Ascending aorta (tissue), 2 donors: ENCODE results near the gene MON2. TPM values are rescaled to one million over a fixed set of nuclear protein-coding genes. Genes with fewer than 3 reads are reported as not detected.

ENCODE experiments used
- DNase-seq, 2 donors: peaks; one replicate each; pipeline ENCODE4 v3.0.0-alpha.2; 2019; ENCODE audit warnings: low spot score in 2 of 2
- H3K27ac ChIP-seq, 2 donors: fragments of 200-600 bp; sonication (generic); one replicate each; pipeline ENCODE4 v1.5.1; 2016 to 2017; ENCODE audit warnings: mild to moderate bottlenecking in 1 of 2
- H3K27me3 ChIP-seq: fragments of 200-600 bp; sonication (generic); one replicate; pipeline ENCODE4 v1.5.1; 2017
- H3K36me3 ChIP-seq, 2 donors: fragments of 200-600 bp; sonication (generic); one replicate each; pipeline ENCODE4 v1.5.1; 2016
- H3K4me1 ChIP-seq, 2 donors: fragments of 200-600 bp; sonication (generic); one replicate each; pipeline ENCODE4 v1.5.1; 2016 to 2017; ENCODE audit warnings: mild to moderate bottlenecking in 1 of 2
- H3K4me3 ChIP-seq, 2 donors: fragments of 200-600 bp; sonication (generic); one replicate each; pipeline ENCODE4 v1.5.1; 2016 to 2017; ENCODE audit warnings: mild to moderate bottlenecking in 1 of 2
- H3K9me3 ChIP-seq, 2 donors: fragments of 200-600 bp; sonication (generic); one replicate each; pipeline ENCODE4 v1.5.1; 2016
- CTCF ChIP-seq, 3 experiments: fragments of 200-600 bp in 2 of 3; fragments of 450-650 bp in 1 of 3; sonication (generic) in 2 of 3; IDR thresholded peaks; one replicate each; pipeline ENCODE4 v1.5.1; 2016 to 2019; ENCODE audit warnings: antibody characterized with exemption in 3 of 3, mild to moderate bottlenecking in 1 of 3, moderate library complexity in 1 of 3
- intact Hi-C: fragments of 100-400 bp; cut with DNase I; formaldehyde crosslinking; loops from one replicate; pipeline ENCODE4 v1.15.1; 2023
- total RNA-seq: library from RNA; depleted of rRNA; stranded (reverse); fragments of >200 nt; gene quantifications from one replicate; pipeline ENCODE4 v1.1.0, GENCODE V29; 2016

The MON2 gene
- total RNA-seq, 1 donor from 2014 or later, result 14.4 TPM

GRCh38 chr12:62629971-62630739, 163.5 kb downstream of the MON2 start:
- intact Hi-C loops, result loop anchor here (5.0 kb wide), 1 partner anchor 62 kb away; no protein-coding TSS in a partner anchor
- no peaks in the 10 kb centered on the region for H3K36me3 ChIP-seq
- TF ChIP-seq CTCF (IDR thresholded peaks at IDR 0.05), result no peak
- no peak for DNase-seq
- no peaks in the 10 kb centered on the region for H3K9me3 ChIP-seq
- H3K27me3 ChIP-seq, result no peaks in the 10 kb centered on the region
- no peak overlapping the region for H3K4me3 ChIP-seq
- H3K27ac ChIP-seq, result no peak overlapping the region
- peaks cover 0 to 4% of the 10 kb centered on the region in 2 donors for H3K4me1 ChIP-seq

GRCh38 chr12:62631471-62632410, 165.1 kb downstream of the MON2 start:
- TF ChIP-seq CTCF (IDR thresholded peaks at IDR 0.05), result peak in 2 of 3 experiments; percentile 33 to 66

GRCh38 chr12:62632411-62632918, 165.8 kb downstream of the MON2 start:
- H3K27ac ChIP-seq, result peak overlapping the region; percentile 69 to 81
- peak overlapping the region; percentile 59 to 74 for H3K4me3 ChIP-seq
- peaks cover 0 to 4% of the 10 kb centered on the region in 2 donors for H3K4me1 ChIP-seq
- intact Hi-C loops, result loop anchor here (5.0 kb wide), 1 partner anchor 60 kb away; no protein-coding TSS in a partner anchor
- H3K9me3 ChIP-seq, result no peaks in the 10 kb centered on the region
- H3K36me3 ChIP-seq, result no peaks in the 10 kb centered on the region
- DNase-seq, result peak in 1 of 2 donors; percentile 69
- TF ChIP-seq CTCF (IDR thresholded peaks at IDR 0.05), result no peak
- no peaks in the 10 kb centered on the region for H3K27me3 ChIP-seq

More at GRCh38 chr12:62631471-62632410, 165.1 kb downstream of the MON2 start:
- no peaks in the 10 kb centered on the region for H3K9me3 ChIP-seq
- peak in 1 of 2 donors; percentile 84 for DNase-seq
- intact Hi-C loops, result loop anchor here (1.0 to 5.0 kb wide), 2 partner anchors 27 to 61 kb away; no protein-coding TSS in a partner anchor
- H3K27me3 ChIP-seq, result no peaks in the 10 kb centered on the region
- peaks cover 0 to 4% of the 10 kb centered on the region in 2 donors for H3K4me1 ChIP-seq
- H3K27ac ChIP-seq, result peak overlapping the region; percentile 69 to 81
- no peaks in the 10 kb centered on the region for H3K36me3 ChIP-seq
- H3K4me3 ChIP-seq, result peak overlapping the region; percentile 59 to 74

GRCh38 chr12:62635649-62636048, 169.0 kb downstream of the MON2 start:
- no peaks in the 10 kb centered on the region for H3K27me3 ChIP-seq
- intact Hi-C loops, result no loop called here
- H3K9me3 ChIP-seq, result no peaks in the 10 kb centered on the region
- no peak for DNase-seq
- no peak overlapping the region for H3K27ac ChIP-seq
- peaks cover 0 to 4% of the 10 kb centered on the region in 2 donors for H3K4me1 ChIP-seq
- no peaks in the 10 kb centered on the region for H3K36me3 ChIP-seq
- no peak overlapping the region for H3K4me3 ChIP-seq
- TF ChIP-seq CTCF (IDR thresholded peaks at IDR 0.05), result no peak

- intact Hi-C loops, result no loop called here
- no peak for DNase-seq
- no peaks in the 10 kb centered on the region for H3K9me3 ChIP-seq
- no peaks in the 10 kb centered on the region for H3K27me3 ChIP-seq
- H3K27ac ChIP-seq, result no peak overlapping the region
- H3K36me3 ChIP-seq, result no peaks in the 10 kb centered on the region
- no peak for TF ChIP-seq CTCF (IDR thresholded peaks at IDR 0.05)
- no peak overlapping the region for H3K4me3 ChIP-seq
- H3K4me1 ChIP-seq, result no peaks in the 10 kb centered on the region
These were observed 171.1 kb downstream of the MON2 start for GRCh38 chr12:62637679-62638078.
